Left forelimb (tissue), 1 donor: ENCODE results near the gene ZBTB8B.
A peak's percentile ranks its signal among the peaks of the same experiment; 100 is the strongest.
"Not testable (repeated sequence)": the region's sequence is repeated elsewhere in the genome, so short reads cannot be mapped to it uniquely, and the experiment has no call there.

Experiments
- DNase-seq: peaks from one replicate; pipeline ENCODE4 v3.0.0-alpha.2; 2018; ENCODE audit warnings: low spot score

Gene ZBTB8B

GRCh38 chr1:32464716-32465577 is at the start of gene ZBTB8B:
ZBTB8B (plus strand) TSS chr1:32465072; CDS start chr1:32470625, 5,553 bp downstream.
- DNase-seq, result peak; percentile 83

- DNase-seq, result no peak
Observed at GRCh38 chr1:32421775-32422174, 43.1 kb upstream of the ZBTB8B start.

DNA sequence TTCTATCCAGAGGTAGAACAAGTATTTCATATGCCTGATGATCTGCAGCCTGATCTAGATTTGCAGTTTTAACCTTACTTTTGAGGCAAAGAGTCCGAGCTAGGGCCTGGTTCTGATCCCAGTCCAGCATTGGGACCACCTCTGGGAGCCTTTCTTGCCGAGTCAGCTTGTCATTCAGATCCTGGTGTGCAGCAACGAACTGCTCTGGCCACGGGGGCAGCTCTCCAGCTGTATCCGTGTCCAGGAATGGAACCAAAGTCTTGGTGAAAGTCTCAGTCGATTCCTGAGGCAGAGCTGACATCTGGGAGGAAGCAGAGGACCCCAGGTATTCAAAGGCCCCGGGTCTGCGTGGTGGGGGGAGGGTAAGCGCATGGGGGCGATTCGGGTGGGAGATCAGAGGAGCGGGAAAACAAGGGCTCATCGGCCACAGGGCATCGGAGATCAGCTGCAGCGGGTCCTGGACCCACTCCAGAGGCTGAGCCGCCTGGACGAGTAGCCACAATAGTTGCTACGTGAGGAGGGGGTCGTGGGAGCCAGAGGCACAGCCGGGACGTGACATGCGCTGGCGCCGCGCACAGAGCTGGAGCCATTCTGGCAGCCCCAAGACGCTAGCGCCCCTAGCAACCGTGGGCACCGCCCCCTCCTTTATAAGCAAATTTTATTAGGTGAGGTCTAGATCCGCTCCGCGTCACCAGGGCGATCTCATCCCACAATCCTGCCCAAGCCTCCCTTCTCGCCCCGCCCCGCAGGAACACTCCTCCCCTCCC is 38.2 kb upstream of the ZBTB8B start:
- DNase-seq, result no peak

- DNase-seq, result no peak
Observed at GRCh38 chr1:32427264-32427963, 37.5 kb upstream of the ZBTB8B start.

GRCh38 chr1:32431736-32432400 is 33.0 kb upstream of the ZBTB8B start:
- no peak for DNase-seq

DNA sequence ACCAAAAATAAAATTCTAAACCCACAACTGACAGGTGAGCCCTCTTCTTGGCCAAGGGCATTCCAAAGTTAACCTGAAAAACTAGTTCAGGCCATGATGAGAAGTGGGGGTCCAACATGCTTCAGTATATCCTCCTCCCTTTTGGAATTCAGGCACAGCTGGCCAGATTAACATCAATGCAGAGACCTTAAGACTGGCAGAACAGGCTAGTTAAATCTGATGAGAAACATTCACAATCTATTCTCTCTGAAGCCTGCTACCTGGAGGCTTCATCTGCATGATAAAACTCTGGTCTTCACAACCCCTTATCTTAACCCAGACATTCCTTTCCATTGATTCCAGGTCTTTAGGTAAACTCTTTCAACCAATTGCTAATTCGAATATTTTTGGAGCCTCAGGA is 26.7 kb upstream of the ZBTB8B start:
- DNase-seq, result no peak

DNA sequence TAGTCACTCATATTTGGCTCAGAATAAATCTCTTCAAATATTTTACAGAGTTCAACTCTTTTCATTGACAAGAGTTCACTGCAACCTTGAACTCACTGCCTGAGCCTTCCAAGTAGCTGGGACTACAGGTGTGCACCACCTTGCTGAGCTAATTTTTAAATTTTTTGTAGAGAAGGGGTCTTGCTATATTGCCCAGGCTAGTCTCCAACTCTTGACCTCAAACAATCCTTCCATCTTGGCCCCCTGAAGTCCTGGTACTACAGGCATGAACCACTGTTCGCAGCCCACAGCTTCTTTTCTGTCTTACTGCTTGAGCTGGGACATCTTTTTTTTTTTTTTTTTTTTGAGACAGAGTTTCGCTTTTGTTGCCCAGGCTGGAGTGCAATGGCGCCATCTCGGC is 26.1 kb upstream of the ZBTB8B start:
- DNase-seq, result not testable (repeated sequence)

GRCh38 chr1:32441467-32441866 is 23.4 kb upstream of the ZBTB8B start:
- not testable (repeated sequence) for DNase-seq

GRCh38 chr1:32447469-32448185 is 17.2 kb upstream of the ZBTB8B start:
- DNase-seq, result no peak

DNA sequence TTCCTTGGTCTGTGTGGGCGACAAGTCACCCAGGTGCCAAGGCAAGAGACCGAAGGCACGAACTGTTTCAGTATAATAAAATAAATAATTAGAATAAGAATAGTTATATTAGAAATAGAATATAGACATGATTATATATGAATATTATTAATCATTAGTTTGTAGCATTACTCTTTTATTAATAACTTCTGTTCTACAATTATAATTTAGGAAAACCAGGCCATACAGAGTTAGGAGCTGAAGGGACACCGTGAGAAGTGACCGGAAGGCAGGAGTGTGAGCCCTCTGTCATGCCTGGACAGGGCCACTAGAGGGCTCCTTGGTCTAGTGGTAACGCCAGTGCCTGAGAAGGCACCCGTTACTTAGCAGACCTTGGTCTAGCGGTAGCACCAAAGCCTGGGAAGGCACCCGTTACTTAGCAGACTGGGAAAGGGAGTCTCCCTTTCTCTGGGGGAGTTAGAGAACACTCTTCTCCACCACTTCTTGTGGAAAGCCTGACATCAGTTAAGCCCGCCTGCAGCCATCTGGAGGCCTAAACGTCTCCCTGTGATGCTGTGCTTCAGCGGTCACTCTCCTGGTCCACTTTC is 16.6 kb upstream of the ZBTB8B start:
- not testable (repeated sequence) for DNase-seq

GRCh38 chr1:32448773-32449456 is 16.0 kb upstream of the ZBTB8B start:
- DNase-seq, result no peak

GRCh38 chr1:32449457-32449831 is 15.4 kb upstream of the ZBTB8B start:
- not testable (repeated sequence) for DNase-seq

DNA sequence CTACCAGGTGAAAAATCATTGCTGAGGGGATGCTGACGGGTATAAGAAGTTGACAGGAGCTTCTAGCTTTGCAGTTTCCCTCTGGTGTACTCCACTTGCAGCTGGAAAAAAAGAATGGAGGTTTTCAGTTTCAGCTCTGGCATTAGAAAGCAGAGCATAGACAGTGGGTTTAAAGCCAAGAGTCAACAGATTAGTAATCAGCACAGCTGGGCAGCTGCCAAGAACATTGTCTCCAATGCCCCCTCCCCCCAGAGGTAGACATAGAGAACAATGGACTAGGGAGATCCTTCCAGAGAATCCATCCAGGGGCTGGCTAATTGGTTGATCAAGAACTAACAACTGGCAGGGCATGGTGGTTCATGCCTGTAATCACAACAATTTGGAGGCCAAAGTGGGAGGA is 10.1 kb upstream of the ZBTB8B start:
- no peak for DNase-seq

DNA sequence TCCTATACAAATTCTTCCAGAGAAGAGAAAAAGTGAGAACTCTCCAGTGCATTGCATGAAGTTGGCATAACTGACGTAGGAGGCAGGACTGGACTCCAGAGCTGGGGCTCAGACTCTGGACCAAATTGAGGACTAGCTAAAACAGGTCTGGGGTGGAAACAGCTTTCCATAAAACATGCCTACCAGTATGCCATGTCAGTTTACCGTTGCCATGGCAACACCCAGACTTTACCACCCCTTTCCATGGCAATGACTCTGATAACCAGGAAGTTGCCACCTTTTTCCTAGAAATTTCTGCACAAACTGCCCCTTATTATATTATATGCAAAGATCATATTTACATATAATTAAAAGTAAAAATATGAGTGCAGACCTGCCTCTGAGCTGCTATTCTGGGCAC is 8.9 kb upstream of the ZBTB8B start:
- DNase-seq, result no peak

DNA sequence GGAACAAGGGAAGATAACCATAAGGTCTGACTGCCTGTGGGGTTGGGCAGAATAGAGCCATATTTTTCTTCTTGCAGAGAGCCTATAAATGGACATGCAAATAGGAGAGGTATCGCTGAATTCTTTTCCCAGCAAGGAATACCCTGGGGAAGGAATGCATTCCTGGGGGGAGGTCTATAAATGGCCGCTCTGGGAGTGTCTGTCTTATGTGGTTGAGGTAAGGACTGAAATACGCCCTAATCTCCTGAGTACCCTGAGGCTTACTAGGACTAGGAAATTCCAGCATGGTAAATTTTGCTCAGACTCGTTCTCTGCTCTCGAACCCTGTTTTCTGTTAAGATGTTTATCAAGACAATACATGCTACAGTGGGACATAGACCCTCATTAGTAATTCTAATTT is 6.1 kb upstream of the ZBTB8B start:
- DNase-seq, result not testable (repeated sequence)

DNA sequence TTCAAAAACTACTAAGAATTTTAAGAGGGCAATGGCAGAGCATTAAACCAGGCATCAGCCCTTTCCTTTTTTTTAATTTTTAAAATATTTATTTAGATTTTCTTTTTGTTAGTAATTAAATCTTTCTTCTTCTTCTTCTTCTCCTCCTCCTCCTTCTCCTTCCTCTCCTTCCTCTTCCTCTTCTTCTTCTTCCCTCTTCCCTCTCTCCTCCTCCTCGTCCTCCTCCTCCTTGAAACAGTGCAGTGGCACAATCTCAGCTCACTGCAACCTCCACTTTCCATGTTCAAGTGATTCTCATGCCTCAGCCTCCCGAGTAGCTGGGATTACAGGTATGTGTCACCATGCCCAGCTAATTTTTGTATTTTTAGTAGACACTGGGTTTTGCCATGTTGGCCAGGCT is 1.9 kb upstream of the ZBTB8B start:
- not testable (repeated sequence) for DNase-seq

- DNase-seq, result no peak
Observed at GRCh38 chr1:32464191-32464715, 619 bp upstream of the ZBTB8B start.

DNA sequence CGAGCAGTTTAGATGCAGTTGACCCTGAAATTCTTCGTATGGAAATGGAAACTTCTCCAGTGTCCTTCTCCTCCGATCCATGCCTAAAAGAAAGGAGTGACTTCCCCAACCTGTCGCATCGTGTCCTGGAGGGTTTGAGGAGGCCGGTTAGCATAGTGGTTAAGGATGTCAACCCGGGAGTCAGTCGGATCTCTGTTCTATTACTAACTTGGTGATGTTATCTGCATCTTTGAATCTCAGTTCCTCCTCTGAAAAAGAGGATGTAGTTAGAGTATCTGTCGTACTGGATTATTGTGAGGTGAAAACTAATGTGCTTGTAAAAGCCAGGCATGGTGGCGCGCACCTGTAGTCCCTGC is 684 bp downstream of the ZBTB8B start:
- no peak for DNase-seq

GRCh38 chr1:32466761-32467160 is 1.9 kb downstream of the ZBTB8B start:
- no peak for DNase-seq

GRCh38 chr1:32468791-32469190 is 3.9 kb downstream of the ZBTB8B start:
- no peak for DNase-seq
